ENCODE measurements around the gene CTF1.

GRCh38 chr16:30867747-30868146 lies 28.7 kb upstream of the CTF1 start:
- TF ChIP-seq CTCF (IDR thresholded peaks at IDR 0.05) (peak; percentile 27; the same call in 1 of the 2 replicates), ZFX (IDR thresholded peaks at IDR 0.05; ENCODE audit: borderline replicate concordance) (no peak)
